GM12892 (cell line): ENCODE data around the gene ERFE.

Experiments used
- DNase-seq: peaks from one replicate; pipeline ENCODE4 v3.0.0; 2011; ENCODE audit not compliant: insufficient read length
- FAIRE-seq: peaks from 2 replicates; lab custom pipeline; 2011; peaks lifted over from hg19 to GRCh38; lab: Jason Lieb, UNC
- POLR2A ChIP-seq: IDR thresholded peaks from 2 replicates; pipeline ENCODE4 v1.6.1; 2011; ENCODE audit warnings: low read depth, low read length, control low read depth
- POLR2AphosphoS5 ChIP-seq: IDR thresholded peaks from 2 replicates; pipeline ENCODE4 v1.6.1; 2011; ENCODE audit warnings: low read depth, low read length, control low read depth
- TAF1 ChIP-seq: IDR thresholded peaks from 2 replicates; pipeline ENCODE4 v1.6.1; 2011; ENCODE audit warnings: low read depth, mild to moderate bottlenecking, control low read depth, low read length, borderline replicate concordance

ERFE gene

DNA sequence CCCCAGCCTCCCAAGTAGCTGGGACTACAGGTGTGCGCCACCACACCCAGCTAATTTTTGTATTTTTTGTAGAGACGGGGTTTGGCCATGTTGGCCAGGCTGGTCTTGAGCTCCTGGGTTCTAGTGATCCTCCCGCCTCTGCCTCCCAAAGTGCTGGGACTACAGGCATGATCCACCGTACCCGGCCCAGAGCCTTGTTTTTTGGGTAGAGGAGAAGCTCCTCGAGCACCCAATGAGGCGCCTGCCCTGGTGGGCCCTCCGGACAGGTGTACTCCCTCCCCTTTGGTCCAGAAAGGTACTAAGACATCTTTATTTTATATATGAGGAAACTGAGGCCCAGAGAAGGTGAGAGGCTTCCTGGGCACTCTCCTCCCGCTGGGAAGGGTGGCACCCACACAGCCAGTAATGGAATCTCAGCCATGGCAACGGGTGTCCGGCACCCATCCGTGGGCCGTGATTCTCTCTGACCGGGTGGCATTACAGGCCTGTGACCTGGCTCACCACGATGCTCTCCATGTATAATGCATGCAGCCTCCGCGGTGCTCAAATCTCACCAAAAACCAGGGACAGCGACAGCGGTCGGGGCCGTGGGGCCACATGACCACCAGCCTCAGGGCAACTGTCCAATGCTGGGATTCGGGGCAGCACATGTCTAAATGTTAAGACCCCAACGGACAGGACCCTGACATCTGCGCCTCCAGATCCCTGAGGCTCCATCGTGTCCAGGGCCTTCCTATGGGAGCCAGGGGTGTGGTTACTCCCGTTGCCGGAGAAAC lies 37.1 kb upstream of the ERFE start:
- DNase-seq = no peak
- TF ChIP-seq TAF1 (no peak), POLR2AphosphoS5 (no peak), POLR2A (no peak)
- no peak for FAIRE-seq

DNA sequence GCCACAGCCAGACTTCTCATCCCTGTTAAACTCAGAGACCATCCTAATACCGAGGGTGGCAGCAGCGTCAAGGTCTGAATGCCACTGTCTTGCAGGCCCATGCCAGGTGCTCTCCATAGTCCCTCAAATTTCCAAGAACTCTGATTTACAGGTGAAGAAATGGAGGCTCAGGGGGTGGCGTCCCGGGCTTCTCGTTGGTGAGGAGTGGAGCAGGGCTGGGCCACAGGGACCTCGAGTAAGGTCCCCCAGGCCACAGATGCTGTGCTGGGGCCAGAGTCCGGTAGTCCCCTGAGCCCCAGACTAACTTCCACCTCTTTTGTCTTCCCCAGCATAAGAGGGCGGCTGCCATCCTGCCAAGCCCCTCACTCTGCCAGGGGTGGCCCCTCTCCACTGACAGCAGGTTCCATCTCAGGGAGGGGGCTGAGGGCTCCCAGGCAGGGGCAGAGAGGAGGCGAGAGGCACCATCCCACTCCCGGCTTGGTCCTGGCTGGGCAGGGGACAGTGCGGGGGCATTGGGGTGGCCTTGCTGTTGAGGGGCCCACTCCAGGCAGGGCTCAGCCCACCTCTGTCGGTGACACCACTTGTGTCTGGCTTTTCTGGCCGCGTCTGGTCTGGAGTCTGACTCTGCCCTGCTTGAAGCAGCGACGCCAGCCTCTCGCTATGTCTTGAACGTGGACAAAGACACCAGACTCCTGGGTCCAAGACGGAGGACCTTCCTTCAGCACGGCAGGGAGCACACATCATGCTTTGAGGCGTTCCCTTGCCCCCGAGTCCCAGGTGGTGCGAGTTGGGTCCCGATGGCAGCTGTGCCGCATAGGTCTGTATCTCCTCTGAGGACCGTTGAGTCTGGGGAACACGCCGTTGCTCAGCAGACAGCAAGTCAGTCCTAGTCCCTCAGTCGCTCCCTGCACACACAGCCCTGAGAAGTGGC lies 36.2 kb upstream of the ERFE start:
- FAIRE-seq (no peak), DNase-seq (no peak)
- TF ChIP-seq TAF1 (no peak), POLR2AphosphoS5 (no peak), POLR2A (no peak)

DNA sequence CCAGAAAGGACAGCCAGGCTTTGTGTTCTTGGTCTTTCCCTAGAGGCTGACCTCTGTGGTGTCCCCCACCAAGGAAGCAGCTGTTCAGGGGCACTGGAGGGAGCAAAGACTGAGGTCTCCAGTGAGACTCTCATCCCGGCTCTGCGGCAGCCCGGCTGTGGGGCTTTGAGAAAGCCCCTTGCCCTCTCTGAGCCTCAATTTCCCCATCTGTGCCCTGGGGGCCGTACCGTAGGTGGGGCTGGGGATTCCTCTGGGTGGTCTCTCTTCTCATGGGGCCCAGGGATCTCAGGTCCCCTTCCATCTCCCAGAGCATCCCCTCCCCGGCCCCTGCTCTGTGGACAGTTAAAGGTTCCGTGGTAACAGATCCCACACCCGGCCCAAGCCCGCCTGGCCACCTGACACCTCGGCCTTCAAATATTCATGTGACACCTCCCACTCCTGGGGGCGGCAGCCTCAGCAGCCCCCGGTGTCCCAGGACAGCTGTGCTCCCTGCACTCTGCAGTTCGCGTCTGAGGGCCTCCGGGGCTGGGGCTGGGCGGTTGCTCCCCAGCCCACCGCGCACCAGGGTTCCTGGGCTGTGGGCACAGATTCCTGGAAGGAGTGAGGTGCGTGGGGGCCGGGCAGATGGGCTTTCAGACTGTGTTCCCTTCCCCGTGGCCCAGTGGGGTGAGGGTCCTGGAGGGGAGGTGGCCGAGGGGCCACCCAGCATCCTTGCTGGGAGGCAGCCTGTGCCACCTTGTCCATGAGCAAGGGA lies 35.4 kb upstream of the ERFE start:
- DNase-seq (no peak), FAIRE-seq (no peak)
- no peak for TF ChIP-seq POLR2AphosphoS5
- no peak for TF ChIP-seq POLR2A
- no peak for TF ChIP-seq TAF1

- TF ChIP-seq POLR2A (no peak), POLR2AphosphoS5 (no peak), TAF1 (no peak)
- no peak for FAIRE-seq
Measured at GRCh38 chr2:238123991-238124470, 34.7 kb upstream of the ERFE start.

GRCh38 chr2:238124488-238125126 lies 34.2 kb upstream of the ERFE start:
- no peak for TF ChIP-seq POLR2AphosphoS5
- no peak for TF ChIP-seq TAF1
- no peak for TF ChIP-seq POLR2A
- no peak for FAIRE-seq

More at GRCh38 chr2:238123991-238124470, 34.7 kb upstream of the ERFE start:
- no peak for DNase-seq

DNA sequence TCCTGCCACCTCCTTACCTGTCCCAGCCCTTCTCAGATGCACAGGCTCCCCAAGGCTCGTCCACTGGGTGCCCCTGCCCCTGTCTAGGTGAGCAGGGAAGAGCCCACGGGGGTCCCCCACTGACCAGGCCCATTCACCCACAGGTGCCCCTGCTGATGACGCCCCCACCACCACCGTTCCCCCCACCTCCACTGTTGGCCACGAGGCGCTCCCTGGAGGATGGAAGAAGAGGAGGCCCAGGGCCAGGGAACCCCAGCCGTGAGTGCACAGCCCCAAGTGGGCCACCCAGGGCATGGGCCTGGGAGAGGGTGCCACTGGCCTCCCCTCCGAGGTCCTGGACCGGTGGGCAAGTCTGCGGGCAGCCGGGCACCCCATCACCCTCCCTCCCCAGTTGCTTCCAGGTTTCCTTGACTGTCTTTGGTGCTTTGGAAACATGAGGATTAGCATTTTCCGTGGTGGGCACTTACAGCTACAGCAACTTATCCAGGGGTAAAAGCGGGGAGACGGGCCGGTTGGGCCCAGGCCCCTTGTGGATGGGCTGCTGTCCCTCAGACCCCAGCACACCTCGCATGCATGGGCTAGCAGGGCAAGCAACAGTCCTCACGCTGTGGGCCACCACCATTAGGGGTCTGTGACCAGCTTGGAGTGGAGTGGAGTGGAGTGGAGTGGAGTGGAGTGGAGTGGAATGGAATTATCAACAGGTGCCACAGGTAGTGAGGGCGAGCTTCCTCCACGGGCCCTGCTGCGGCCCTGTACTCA lies 33.5 kb upstream of the ERFE start:
- FAIRE-seq = no peak
- DNase-seq = no peak
- TF ChIP-seq TAF1 (no peak), POLR2AphosphoS5 (no peak), POLR2A (no peak)

More at GRCh38 chr2:238124488-238125126, 34.2 kb upstream of the ERFE start:
- DNase-seq = no peak

GRCh38 chr2:238126338-238126737 lies 32.4 kb upstream of the ERFE start:
- DNase-seq = no peak
- FAIRE-seq = no peak
- no peak for TF ChIP-seq TAF1
- no peak for TF ChIP-seq POLR2A
- TF ChIP-seq POLR2AphosphoS5 = no peak

DNA sequence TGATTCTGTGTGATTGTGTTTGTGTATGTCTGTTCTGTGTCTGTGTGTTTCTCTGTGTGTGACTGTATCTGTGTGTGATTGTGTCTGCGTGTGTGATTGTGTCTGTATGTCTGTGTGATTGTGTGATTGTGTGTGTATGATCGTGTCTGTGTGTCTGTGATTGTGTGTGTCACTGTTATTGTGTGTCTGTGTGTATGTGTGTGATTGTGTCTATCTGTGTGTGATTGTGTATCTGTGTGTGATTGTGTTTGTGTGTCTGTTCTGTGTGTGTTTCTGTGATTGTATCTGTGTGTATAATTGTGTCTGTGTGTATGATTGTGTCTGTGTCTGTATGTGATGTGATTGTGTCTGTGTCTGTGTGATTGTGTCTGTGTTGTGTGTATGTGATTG lies 32.0 kb upstream of the ERFE start:
- DNase-seq = no peak
- peak; percentile 75 for FAIRE-seq
- no peak for TF ChIP-seq POLR2A
- no peak for TF ChIP-seq TAF1
- no peak for TF ChIP-seq POLR2AphosphoS5

GRCh38 chr2:238127165-238128060 lies 31.4 kb upstream of the ERFE start:
- DNase-seq = peak; percentile 62
- FAIRE-seq = no peak

More at GRCh38 chr2:238127165-238128060, 31.4 kb upstream of the ERFE start:
- TF ChIP-seq POLR2AphosphoS5 (no peak), TAF1 (no peak), POLR2A (no peak)
